Central memory CD8-positive, alpha-beta T cell (primary cell): Measurements from ENCODE around the gene DENND1A.

Source experiments
- ATAC-seq: fragments of 150-1000 bp; cut with Tn5 transposase; replicated peaks from 2 replicates; pipeline ENCODE4 v1.10.0; 2022; ENCODE audit warnings: mild to moderate bottlenecking, moderate FRiP score, moderate number of reproducible peaks; ENCODE audit not compliant: poor library complexity, severe bottlenecking; ENCODE audit errors: extremely low read depth
- DNase-seq, 2 donors: peaks; one replicate each; pipeline ENCODE4 v3.0.0; 2021; ENCODE audit warnings: low spot score in 2 of 2
- H3K27ac Mint-ChIP-seq: one replicate; pipeline ENCODE4 v1.8.0; 2022; ENCODE audit warnings: low read depth, mild to moderate bottlenecking, moderate library complexity, mixed read lengths
- H3K27me3 Mint-ChIP-seq: one replicate; pipeline ENCODE4 v1.8.0; 2022; ENCODE audit warnings: mixed read lengths
- H3K36me3 Mint-ChIP-seq: one replicate; pipeline ENCODE4 v1.8.0; 2022; ENCODE audit warnings: mild to moderate bottlenecking, moderate library complexity, mixed read lengths; ENCODE audit not compliant: insufficient read depth
- H3K4me1 Mint-ChIP-seq: one replicate; pipeline ENCODE4 v1.8.0; 2022; ENCODE audit warnings: mixed read lengths
- H3K4me3 Mint-ChIP-seq: one replicate; pipeline ENCODE4 v1.8.0; 2022; ENCODE audit warnings: mild to moderate bottlenecking, moderate library complexity, mixed read lengths
- H3K9me3 Mint-ChIP-seq: one replicate; pipeline ENCODE4 v1.8.0; 2022; ENCODE audit warnings: mixed read lengths

The DENND1A gene

DNA sequence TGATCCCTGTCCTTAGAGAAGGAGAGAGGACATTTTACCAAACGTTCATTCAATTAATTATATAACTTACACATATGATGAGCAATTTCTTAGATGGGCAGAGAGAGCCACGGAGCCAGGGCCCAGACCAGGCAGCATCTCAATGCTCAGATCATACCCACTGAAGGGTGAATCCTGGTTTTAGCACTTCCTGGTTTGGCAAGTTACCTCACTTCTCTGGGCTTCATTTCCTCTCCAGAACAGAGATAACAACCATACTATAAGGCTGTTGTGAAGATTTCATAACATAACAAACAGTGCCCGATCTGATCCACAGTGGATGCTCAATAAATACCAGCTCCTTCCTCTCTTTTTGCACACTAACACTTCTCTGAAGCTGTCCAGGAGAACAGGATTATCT, 271.1 kb downstream of the DENND1A start:
- H3K9me3 Mint-ChIP-seq = peaks cover 6% of the 10 kb centered on the region
- ATAC-seq = no peak
- H3K27me3 Mint-ChIP-seq = no peaks in the 10 kb centered on the region
- H3K4me3 Mint-ChIP-seq = no peak overlapping the region
- no peak for DNase-seq
- H3K27ac Mint-ChIP-seq = no peak overlapping the region
- no peaks in the 10 kb centered on the region for H3K4me1 Mint-ChIP-seq
- peaks cover 2% of the 10 kb centered on the region for H3K36me3 Mint-ChIP-seq

DNA sequence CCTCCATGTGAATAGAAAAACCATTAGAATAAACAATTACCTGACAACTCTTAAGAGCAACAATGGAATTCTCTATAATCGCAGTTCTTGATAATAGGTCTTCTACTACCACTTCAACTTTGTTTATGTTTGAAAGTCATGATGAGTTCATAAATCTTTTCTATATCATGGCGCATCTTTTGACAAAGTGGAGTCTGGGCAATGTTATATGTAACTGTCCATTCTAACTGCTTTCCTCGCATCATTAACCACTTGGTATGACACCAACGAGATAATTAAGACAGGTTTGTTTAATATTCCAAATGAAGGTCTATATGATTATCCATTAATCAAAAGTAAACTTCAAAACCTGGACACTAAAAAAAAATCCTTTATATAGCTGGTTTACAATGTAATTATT, 272.0 kb downstream of the DENND1A start:
- no peak overlapping the region for H3K27ac Mint-ChIP-seq
- peaks cover 2% of the 10 kb centered on the region for H3K36me3 Mint-ChIP-seq
- no peaks in the 10 kb centered on the region for H3K4me1 Mint-ChIP-seq
- DNase-seq (no peak), ATAC-seq (no peak)
- H3K9me3 Mint-ChIP-seq = peaks cover 6% of the 10 kb centered on the region
- H3K4me3 Mint-ChIP-seq = no peak overlapping the region
- no peaks in the 10 kb centered on the region for H3K27me3 Mint-ChIP-seq

DNA sequence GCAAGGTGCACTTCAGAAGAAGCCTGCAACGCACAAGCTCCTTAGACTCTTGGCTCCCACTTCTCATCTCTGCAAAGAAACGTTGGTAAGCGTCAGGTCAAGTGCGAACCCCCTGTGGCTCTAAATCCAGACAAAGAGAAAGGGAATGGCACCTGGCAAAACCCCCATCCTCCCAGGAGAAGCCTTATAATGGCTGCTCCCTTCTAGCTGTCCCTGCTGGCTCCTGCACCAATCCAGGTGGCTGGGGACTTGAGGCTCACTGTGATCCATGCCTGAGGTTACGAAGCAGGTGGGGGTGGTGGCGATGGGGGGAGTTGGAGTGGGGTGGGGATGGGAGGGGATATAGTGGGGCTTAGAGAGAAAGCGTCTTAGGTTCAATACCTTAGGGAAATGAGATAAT, 272.8 kb downstream of the DENND1A start:
- Mint-ChIP-seq H3K27ac (no peak overlapping the region), H3K9me3 (peaks cover 6% of the 10 kb centered on the region), H3K4me1 (no peaks in the 10 kb centered on the region), H3K4me3 (no peak overlapping the region), H3K36me3 (peaks cover 2% of the 10 kb centered on the region), H3K27me3 (no peaks in the 10 kb centered on the region)
- ATAC-seq (no peak), DNase-seq (no peak)

DNA sequence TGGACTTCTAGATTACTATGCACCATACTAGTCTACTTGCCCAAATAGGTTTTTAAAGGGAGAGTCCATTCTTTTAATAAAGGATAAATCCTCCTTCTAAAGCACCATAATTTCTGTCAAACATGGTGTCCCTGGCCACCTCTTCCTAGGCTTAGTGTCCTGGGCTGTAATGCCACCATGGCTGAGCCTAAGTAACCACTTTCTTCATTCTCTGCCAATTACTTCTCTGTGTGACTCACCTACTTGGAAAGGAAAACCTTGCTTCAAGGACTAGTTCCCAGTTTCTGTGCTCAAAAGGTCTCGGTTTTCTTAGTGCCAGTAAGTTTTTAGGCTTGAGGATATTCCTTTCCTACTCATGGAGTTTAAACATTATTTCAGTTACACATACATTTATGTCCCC, 273.4 kb downstream of the DENND1A start:
- Mint-ChIP-seq H3K4me1 (no peaks in the 10 kb centered on the region), H3K4me3 (no peak overlapping the region), H3K27me3 (no peaks in the 10 kb centered on the region), H3K9me3 (peaks cover 2% of the 10 kb centered on the region), H3K36me3 (peaks cover 4% of the 10 kb centered on the region), H3K27ac (no peak overlapping the region)
- DNase-seq (no peak), ATAC-seq (no peak)

DNA sequence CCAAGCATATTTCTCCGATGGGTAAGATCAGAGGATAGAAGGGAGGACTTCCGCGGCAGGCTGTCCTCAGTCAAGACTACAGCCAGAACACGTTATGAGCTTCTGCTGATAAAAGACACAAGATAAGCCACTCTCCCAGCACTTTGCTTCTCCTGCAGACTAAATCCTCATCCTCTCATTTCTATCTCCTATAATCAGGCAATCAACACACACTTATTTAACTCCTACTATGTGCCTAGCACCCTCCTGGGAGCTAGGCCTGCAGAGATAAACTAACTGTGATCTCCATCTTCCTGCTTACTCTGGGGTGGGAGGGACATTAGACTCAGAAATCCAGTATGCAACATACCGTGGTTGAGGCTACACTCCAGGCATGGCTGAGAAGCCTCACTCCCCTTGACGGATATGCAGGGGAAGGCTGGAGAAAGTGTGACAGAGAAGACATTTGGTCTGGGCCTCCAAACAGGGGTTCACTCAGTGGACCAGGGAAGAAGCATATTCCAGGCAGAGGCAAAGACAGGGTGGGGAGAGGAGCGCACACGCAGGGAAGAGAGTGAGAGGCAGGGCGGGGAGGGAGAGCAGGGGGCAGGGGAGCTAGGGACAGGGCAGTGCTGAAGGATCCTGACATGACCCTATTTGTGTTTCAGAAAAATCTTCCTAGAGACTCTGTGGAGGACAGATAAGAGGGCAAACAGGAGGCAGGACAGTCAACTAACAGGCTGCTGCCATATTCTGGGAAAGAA, 274.1 kb downstream of the DENND1A start:
- no peaks in the 10 kb centered on the region for H3K4me1 Mint-ChIP-seq
- DNase-seq (no peak), ATAC-seq (no peak)
- no peak overlapping the region for H3K4me3 Mint-ChIP-seq
- no peaks in the 10 kb centered on the region for H3K27me3 Mint-ChIP-seq
- no peaks in the 10 kb centered on the region for H3K9me3 Mint-ChIP-seq
- H3K27ac Mint-ChIP-seq = no peak overlapping the region
- H3K36me3 Mint-ChIP-seq = peaks cover 7% of the 10 kb centered on the region

DNA sequence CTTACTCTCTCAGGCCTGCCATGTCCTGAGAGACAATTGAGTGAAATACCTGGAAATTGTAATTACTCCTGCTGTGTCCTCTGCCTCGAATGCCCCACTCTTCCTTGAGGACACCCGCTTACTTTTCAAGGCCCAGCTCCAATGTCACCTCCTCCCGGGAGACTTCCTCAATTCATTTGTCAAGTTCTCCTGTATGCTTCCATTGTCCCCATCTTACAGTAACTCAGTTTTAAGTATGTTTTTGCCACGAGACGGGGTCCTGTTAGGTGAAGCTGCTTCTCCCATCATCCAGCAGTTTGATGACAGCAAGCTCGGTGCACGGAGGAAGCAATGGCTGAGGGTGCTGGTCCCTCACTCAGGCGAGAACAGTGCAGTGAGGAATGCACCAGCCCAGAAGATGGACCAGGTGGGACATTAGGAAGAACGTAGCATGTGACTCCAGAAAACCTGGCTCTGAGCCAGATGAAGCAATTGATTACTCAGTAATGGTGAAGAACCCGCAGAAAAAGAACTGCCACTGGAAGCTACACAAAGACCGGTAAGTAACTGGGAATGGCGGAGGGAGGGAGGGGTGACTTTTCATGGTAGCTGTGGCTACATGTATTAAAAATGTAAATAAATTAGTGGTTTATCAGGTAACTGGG, 274.8 kb downstream of the DENND1A start:
- Mint-ChIP-seq H3K9me3 (no peaks in the 10 kb centered on the region), H3K36me3 (peaks cover 7% of the 10 kb centered on the region), H3K4me1 (no peaks in the 10 kb centered on the region), H3K4me3 (no peak overlapping the region), H3K27me3 (no peaks in the 10 kb centered on the region), H3K27ac (no peak overlapping the region)
- DNase-seq (no peak), ATAC-seq (no peak)

DNA sequence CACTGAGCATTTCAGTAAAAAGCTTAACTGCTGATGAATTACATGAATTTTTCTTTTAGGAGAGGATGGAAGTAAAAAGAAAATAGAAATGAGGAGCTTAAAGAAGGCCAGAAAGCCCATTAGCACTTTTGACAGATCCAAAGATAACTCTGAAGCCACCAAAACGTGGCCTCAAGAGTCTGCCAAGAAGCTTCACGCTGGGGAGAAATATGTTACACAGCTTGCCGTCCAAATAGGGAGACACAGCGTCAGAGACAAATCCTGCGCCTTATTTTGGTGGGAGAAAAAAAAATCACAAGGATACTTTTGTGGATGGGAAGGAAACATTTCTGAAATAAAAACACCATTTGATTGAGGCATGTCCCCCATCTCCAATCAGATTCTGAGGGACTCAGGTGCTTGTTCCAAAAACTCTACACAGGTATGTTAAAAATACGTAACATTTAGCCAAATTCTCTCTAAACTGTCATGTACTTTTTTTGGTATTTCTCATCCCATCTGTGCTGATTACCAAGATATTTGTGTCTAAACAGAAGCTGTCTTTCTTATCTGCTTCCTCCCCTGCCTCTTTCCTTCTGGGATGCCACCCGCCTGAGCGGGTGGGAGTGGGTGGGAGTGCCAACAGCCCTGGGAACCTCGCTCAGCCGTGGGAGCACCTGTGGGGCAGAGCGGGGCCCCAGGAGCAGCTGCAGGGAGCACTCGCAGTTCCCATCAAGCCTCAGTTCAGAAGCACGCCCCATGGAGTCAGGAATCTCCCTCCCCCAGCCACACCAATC, 275.5 kb downstream of the DENND1A start:
- ATAC-seq (no peak), DNase-seq (no peak)
- Mint-ChIP-seq H3K27ac (no peak overlapping the region), H3K4me1 (no peaks in the 10 kb centered on the region), H3K4me3 (no peak overlapping the region), H3K36me3 (peaks cover 7% of the 10 kb centered on the region), H3K9me3 (no peaks in the 10 kb centered on the region), H3K27me3 (no peaks in the 10 kb centered on the region)

DNA sequence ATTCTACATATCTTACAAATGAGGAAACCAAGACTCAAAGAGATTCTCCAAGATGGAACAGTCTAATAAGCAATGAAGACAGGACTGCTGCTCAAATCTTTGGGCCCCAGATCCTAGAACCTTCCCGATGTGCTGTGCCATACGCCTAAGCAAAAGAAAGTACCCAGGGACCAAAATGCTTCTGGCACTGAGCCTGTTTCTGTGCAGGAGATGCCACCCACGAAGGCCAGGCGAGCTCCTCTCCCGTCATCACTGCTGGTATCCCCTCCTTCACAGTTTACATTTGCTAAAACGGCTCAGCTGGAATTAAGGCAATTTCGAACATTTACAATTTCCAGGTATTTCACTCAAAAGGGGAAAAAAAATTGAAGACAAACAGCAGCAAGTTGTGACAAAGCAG, 277.5 kb downstream of the DENND1A start:
- Mint-ChIP-seq H3K27ac (no peak overlapping the region), H3K9me3 (no peaks in the 10 kb centered on the region), H3K36me3 (peaks cover 7% of the 10 kb centered on the region), H3K27me3 (no peaks in the 10 kb centered on the region), H3K4me1 (no peaks in the 10 kb centered on the region), H3K4me3 (no peak overlapping the region)
- no peak for DNase-seq
- no peak for ATAC-seq

DNA sequence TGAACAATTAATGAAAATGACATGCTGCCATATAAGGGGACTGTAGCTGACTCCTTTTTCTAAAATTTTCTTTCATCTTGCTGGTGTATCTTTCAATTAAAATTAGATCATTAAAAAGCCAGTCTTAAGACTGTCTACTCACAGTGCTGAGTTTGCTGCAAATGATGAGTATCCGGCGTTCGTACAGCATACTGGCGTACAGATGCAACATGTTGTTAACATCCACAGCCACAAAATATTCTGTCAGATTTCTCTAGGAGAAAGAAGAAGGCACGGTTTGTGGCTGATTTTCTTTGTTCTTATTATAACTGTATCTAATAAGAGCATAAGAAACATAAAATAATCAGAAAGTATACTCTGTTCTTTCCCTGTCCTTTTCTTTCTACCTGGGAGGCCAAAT, 278.1 kb downstream of the DENND1A start:
- Mint-ChIP-seq H3K36me3 (peaks cover 7% of the 10 kb centered on the region), H3K4me3 (no peak overlapping the region), H3K27ac (no peak overlapping the region), H3K4me1 (no peaks in the 10 kb centered on the region), H3K27me3 (no peaks in the 10 kb centered on the region), H3K9me3 (no peaks in the 10 kb centered on the region)
- no peak for DNase-seq
- ATAC-seq = no peak

DNA sequence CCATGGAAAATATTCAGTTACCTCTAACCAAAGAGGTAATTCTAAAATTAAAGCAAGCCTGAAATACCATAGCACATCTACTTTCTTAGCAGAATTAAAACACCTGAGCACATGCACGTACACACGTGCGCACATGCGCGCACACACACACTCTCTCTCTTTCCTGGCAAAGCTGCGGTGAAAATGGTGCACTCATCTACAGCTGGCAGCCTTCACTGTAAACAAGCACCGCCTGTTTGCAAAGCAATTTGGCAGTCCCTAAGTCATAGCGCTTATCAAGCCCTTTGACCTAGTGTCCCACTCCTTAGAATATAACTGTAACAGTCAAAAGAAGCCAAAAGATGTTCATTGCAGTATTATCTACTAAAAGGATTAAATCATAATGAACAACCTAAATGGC, 278.7 kb downstream of the DENND1A start:
- peaks cover 7% of the 10 kb centered on the region for H3K36me3 Mint-ChIP-seq
- H3K4me3 Mint-ChIP-seq = no peak overlapping the region
- ATAC-seq (no peak), DNase-seq (no peak)
- H3K9me3 Mint-ChIP-seq = no peaks in the 10 kb centered on the region
- H3K27me3 Mint-ChIP-seq = no peaks in the 10 kb centered on the region
- H3K4me1 Mint-ChIP-seq = no peaks in the 10 kb centered on the region
- H3K27ac Mint-ChIP-seq = no peak overlapping the region

DNA sequence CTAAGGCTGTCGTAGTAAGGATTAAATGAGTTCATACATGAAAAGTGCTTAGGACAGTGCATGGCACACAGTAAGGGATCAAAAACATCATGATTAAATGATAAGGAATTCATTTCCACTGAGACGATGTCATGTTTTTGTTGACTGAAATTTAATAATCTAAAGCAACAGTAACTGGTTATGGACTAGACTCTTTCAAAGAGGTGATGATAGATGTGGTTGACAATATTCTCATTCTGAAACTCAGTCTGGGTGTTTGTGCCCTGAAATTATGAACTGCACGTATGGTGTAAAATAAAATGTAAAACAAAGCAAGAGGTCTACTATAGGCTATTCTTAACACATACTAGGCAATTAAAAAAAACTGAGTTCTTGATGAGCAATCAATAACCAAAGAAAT, 280.0 kb downstream of the DENND1A start:
- ATAC-seq (no peak), DNase-seq (no peak)
- no peaks in the 10 kb centered on the region for H3K27me3 Mint-ChIP-seq
- H3K4me1 Mint-ChIP-seq = no peaks in the 10 kb centered on the region
- no peak overlapping the region for H3K4me3 Mint-ChIP-seq
- peaks cover 7% of the 10 kb centered on the region for H3K36me3 Mint-ChIP-seq
- H3K9me3 Mint-ChIP-seq = no peaks in the 10 kb centered on the region
- H3K27ac Mint-ChIP-seq = no peak overlapping the region

DNA sequence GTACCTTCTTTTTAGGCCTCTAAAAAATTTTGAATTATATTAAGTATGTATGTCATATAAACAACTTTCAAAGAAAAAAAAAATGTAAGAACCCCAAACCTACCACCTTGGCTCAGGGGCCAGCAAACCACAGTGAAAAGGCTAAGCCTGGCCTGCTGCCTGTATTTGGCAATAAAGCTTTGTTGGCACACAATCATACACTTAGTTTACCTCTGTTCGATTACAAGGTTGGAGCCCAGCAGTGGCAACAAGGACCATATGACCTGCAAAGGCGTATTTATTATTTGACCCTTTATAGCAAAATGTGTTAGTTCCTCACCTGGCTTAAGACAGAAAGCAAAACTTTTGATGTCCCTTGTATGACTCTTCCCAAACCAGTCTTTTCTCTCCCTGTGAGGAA, 282.8 kb downstream of the DENND1A start:
- no peak overlapping the region for H3K4me3 Mint-ChIP-seq

DNA sequence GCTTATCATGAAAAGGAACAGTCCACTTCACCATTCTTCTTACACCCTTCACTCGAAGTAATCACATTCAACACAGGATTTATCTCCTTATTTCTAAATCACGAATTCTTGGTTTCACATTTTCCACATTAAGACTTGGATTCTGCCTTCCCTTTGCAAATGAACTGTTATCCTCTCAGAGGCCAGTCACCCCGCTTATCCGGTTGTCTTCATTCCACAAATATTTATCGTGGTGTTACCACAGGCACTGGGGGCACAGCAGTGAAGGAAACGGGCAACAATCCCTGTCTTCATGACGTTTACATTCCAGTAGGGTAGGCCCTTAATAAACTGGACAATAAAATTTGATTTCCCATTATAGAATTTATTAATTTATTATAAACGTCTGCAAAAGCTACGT, 284.2 kb downstream of the DENND1A start:
- no peak overlapping the region for H3K27ac Mint-ChIP-seq
- no peaks in the 10 kb centered on the region for H3K36me3 Mint-ChIP-seq
- H3K4me3 Mint-ChIP-seq = no peak overlapping the region
- no peak for DNase-seq
- H3K4me1 Mint-ChIP-seq = peaks cover 2% of the 10 kb centered on the region
- no peaks in the 10 kb centered on the region for H3K27me3 Mint-ChIP-seq
- no peaks in the 10 kb centered on the region for H3K9me3 Mint-ChIP-seq
- ATAC-seq = no peak

More for the DNA sequence above, 282.8 kb downstream of the DENND1A start:
- H3K36me3 Mint-ChIP-seq = peaks cover 7% of the 10 kb centered on the region
- H3K4me1 Mint-ChIP-seq = no peaks in the 10 kb centered on the region
- DNase-seq (no peak), ATAC-seq (no peak)
- H3K27ac Mint-ChIP-seq = no peak overlapping the region
- no peaks in the 10 kb centered on the region for H3K27me3 Mint-ChIP-seq
- H3K9me3 Mint-ChIP-seq = no peaks in the 10 kb centered on the region
